Gastroesophageal sphincter (tissue), 3 donors: Measurements from ENCODE around the gene ABHD17C.

Experiments used
- CTCF ChIP-seq, 4 experiments: fragments of 200-600 bp in 2 of 4; fragments of 450-650 bp in 2 of 4; sonication (generic) in 1 of 4; IDR thresholded peaks; one replicate each; pipeline ENCODE4 v1.5.1; 2017 to 2019; ENCODE audit warnings: antibody characterized with exemption in 4 of 4, mild to moderate bottlenecking in 2 of 4, moderate library complexity in 2 of 4
- EP300 ChIP-seq: sonication (generic); formaldehyde crosslinking; IDR thresholded peaks from one replicate; pipeline ENCODE4 v1.6.1; 2017; ENCODE audit warnings: antibody characterized with exemption, mild to moderate bottlenecking
- POLR2A ChIP-seq, 2 donors: fragments of 450-650 bp; IDR thresholded peaks; one replicate each; pipeline ENCODE4 v1.6.1; 2017; ENCODE audit warnings: antibody characterized with exemption in 2 of 2, mild to moderate bottlenecking in 2 of 2, moderate library complexity in 1 of 2
- POLR2AphosphoS5 ChIP-seq: sonication (generic); formaldehyde crosslinking; IDR thresholded peaks from one replicate; pipeline ENCODE4 v1.6.1; 2017; ENCODE audit warnings: antibody characterized with exemption

GRCh38 chr15:80739919-80740318, 44.8 kb downstream of the ABHD17C start:
- TF ChIP-seq POLR2A (IDR thresholded peaks at IDR 0.05) (no peak), CTCF (IDR thresholded peaks at IDR 0.05) (no peak), EP300 (no peak), POLR2AphosphoS5 (no peak)
